GM19452 (cell line): Measurements from ENCODE around the gene PREP.
"Not testable (repeated sequence)": the region's sequence is repeated elsewhere in the genome, so short reads cannot be mapped to it uniquely, and the experiment has no call there.

Experiments
- ATAC-seq: cut with Tn5 transposase; IDR thresholded peaks from one replicate; pipeline ENCODE4 v1.9.1; 2021; ENCODE audit not compliant: unreplicated experiment

The PREP gene

DNA sequence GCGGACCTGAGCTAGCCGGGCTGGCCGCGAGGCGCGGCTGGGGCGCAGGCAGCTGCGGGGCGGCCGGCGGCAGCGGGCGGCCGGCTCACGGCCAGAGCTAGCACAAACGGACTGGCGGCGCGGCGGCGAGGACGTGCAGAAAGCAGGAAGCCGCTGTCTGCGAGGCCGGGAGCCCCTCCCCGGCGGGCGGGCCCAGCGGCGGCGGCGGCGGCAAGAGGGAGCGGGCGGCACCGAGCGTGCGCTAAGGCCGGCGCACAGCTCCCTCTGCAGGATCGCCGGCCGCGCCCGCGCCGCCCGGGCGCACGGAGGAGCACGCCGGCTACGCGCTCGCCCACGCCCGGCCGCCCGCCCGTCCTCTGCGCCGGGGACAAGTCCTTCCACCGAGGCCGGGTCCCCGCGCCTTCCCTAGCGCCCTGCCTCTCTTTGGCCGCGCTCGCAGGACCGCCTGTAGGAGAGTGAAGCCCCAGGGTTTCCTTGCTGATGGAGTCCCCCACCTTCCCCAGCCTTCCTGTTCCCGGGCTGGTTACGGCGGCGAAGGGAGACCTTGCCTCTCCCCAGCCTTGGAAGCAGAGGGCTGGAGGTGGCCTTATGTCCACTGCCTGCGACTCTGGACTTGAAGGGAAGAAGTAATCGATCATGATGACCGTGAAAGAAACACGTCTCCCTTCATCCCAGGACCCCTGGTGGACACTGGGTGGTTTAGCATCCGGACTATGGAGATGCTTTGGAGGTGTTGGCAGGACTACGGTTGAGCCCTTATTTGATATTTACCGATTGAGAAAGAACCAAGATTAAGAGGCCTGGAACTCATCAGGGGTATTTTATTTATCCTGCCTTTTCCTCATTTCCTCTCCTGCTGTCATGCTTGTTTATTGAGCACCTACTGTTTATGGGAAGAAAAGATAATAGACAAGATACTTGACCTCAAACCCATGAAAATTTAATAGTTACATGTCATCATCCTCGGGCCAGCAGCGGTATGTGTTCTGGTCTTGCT, at the start of gene PREP:
Gene PREP, minus strand, starts transcription at position 144 of the 997 bp plus-strand sequence. CDS start 191 bp downstream, outside the sequence.
- ATAC-seq: peak; percentile 92

DNA sequence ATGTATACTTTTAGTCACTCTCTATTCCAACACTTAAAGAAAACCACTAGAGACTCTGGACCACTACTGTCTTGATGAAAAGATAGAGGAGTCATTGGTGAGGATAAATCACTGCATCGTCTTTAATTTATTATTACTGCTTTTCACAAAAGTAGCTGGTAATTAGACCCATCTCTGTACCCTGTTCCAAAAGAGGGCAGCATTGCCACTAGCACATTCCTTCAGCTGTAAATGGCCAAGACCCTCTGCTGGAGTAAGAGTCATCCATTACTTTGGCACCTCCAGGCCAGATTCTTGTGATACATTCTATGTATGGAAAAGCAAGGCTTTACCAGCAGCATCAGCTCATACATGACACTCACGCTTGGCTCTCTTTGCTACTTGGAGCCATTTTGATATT, 49.5 kb upstream of the PREP start:
- ATAC-seq: no peak

DNA sequence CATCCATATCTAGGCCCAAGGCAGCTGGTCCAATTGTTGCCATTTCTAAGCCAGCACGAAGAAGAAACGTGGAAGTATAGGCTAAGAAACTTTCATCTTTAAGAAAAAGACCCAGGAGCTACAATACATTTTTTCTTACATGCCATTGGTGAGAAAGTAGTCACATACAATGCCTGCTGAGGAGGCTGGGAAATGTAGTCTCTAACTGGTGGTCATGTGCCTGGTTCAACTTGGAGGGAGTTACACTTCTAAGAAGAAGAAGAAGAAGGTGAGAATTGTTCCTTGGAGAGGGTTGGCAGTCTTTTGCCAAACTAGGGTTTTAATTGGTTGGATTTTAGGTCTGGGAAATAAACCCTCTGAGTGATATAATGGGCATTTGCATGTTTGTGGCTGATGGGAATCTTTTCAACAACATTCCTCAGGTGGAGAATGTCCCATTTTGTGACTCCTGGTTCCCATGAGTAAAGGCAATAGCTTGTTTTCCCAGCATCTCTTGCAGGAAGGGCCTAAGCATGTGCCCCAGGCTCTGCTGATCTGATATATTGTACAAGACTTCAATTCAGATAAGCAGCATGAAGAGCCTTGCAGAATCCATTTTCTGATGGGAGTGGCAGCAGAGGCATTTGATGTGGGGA, 47.0 kb upstream of the PREP start:
- no peak for ATAC-seq

- no peak for ATAC-seq
Measured at GRCh38 chr6:105445481-105445880, 42.6 kb upstream of the PREP start.

- no peak for ATAC-seq
Measured at GRCh38 chr6:105443941-105444340, 41.1 kb upstream of the PREP start.

GRCh38 chr6:105442369-105442768, 39.5 kb upstream of the PREP start:
- no peak for ATAC-seq

DNA sequence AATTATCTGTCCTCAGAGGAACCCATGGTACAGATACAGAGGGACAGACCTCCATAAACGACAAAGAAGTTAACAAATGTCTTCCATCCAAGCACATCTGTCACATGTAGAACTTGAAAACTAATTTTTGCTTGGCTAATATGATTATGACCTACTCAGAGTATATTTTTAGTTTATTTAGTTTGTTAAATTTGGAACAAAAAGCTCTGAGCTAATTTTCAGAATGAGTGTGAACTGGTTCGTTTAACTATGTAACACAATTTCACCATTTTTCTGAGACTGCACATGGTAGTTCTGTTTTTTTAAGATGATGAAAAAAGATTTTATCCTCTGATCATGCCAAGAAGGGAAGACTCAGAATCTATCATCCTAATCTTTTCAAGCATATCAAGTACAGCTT, 34.4 kb upstream of the PREP start:
- ATAC-seq: no peak

GRCh38 chr6:105433723-105434122, 30.8 kb upstream of the PREP start:
- no peak for ATAC-seq

DNA sequence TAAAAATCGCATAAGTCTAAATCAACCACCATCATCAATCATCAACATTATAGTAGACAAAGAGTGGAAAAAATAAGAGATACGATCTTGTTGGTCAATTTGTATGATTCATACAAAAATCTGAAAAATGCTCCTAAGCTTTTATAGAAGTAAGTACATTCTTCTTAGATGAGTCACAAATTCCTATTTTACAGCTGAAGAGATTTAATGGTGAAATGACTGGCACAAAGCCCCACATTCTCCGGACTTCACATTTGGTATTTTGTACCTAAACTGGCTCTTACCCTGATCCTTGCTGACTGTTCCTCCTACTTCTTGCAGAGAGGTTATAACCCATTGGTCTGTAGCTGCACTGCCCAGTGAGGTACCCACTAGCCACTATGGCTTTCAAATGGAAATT, 29.9 kb upstream of the PREP start:
- ATAC-seq: no peak

DNA sequence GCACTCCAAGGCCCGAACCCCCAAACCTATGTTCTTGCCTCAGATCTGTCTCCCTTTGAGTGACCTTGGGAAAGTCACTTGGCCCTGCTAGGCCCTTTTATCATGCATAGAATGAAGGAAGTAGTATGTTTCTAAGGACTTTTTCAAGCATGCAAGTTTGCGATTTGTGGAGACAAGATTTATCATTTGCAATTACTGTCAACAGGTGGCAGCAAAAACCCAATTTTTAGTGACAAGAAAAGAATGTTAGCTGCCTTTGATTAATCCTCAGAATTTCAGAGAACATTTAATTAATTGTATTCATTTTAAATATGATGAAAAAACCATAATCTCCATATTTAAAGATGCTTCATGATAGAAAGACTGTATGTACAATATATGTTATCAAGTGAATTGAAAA, 28.3 kb upstream of the PREP start:
- ATAC-seq: no peak

DNA sequence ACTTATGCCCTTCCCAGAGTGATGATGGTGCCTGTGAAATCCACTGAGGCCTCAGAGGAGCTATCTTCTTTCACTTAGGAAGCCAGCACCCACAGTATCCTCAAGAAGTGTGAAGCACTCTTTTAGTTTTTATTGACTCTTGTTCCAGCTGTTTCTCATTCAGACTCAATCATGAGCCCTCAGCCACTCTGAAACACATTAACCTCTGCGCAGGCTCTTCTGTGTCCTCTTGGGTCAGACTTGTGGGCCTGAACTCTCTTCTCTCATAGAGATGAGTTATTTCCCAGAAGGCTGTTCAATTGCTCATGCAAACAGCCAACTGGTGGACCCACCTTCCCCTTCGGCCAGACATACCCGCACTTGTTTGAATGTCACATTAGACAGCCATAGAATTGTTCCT, 27.8 kb upstream of the PREP start:
- ATAC-seq: no peak

DNA sequence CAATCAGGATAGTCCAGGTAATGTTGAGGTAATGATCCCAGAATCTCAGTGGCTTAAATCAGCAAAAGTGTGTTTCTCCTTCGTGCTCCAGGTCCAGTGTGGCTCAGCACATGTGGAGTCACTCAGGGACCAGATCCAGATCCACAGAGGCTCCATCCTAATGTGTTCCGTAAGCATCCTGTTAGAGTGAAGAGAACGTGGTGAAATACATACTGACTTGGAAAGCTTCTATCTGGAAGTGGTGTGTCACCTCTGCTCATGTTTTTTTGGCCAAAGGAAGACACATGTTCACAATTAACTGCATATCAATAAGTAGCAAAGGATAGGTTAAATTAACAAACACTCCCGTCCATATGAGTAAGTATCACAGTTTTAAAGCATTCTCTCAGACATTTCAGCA, 26.8 kb upstream of the PREP start:
- ATAC-seq: no peak

DNA sequence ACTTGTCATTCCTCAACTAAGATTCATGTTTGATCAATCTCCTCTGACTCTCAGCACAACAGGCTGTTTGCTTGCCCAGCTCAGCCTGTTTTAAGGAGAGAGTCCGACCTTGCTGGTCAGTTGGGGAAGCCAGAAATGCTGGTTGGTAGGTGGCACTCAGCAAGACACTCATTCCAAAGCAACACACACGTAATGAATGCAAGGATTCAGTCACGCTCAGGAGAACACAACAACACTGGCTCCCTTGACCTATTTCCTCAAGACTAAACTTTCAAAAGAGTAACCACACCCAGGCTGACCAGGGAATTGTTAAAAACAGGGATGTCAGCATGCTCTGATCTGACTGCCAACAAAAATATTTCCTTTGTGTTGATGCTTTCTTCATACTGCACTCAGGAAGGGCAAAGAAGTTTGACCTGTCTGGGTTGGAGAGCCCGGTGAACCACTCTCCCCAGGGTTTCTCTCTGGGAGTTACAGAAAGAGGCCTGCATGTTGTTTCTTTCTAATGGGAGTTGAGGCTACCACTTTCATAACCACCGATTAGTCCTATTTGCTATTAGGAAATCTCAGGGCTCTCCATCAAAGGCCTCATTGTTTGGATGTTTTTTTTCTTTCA, 25.6 kb upstream of the PREP start:
- ATAC-seq: no peak

- ATAC-seq: peak; percentile 77
Measured at GRCh38 chr6:105424175-105424783, 21.4 kb upstream of the PREP start.

DNA sequence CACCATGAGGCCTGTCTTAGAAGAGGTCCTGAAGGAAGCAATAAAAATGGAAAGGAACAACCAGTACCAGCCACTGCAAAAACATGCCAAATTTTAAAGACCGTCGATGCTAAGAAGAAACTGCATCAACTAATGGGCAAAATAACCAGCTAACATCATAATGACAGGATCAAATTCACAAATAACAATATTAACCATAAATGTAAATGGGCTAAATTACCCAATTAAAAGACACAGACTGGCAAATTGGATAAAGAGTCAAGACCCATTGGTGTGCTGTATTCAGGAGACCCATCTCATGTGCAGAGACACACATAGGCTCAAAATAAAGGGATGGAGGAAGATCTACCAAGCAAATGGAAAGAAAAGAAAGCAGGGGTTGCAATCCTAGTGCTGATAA, 14.1 kb upstream of the PREP start:
- not testable (repeated sequence) for ATAC-seq

GRCh38 chr6:105409734-105410133, 6.9 kb upstream of the PREP start:
- no peak for ATAC-seq

GRCh38 chr6:105402090-105402938, 568 bp downstream of the PREP start:
- peak; percentile 43 for ATAC-seq

GRCh38 chr6:105401247-105402089, 1.4 kb downstream of the PREP start:
- ATAC-seq: no peak

GRCh38 chr6:105400501-105400900, 2.4 kb downstream of the PREP start:
- no peak for ATAC-seq

DNA sequence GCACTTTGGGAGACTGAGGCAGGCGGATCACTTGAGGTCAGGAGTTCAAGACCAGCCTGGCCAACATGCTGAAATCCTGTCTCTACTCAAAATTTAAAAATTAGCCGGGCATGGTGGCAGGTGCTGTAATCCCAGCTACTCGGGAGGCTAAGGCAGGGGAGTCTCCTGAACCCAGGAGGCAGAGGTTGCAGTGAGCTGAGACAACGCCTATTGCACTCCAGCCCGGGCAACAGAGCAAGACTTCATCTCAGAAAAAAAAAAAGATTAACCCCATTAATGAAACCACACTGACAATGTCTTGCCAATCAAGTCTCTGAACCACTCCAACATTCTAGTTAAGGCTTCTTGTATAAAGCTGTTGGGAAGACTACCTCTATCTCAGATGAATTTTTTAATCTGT, 4.0 kb downstream of the PREP start:
- ATAC-seq: no peak
